Naive thymus-derived CD4-positive, alpha-beta T cell (primary cell): ENCODE measurements around the gene ASAP2. TPM values are rescaled to one million over a fixed set of nuclear protein-coding genes. Genes with fewer than 3 reads are reported as not detected.

Source experiments
- ATAC-seq: fragments of 150-1000 bp; cut with Tn5 transposase; 2 replicates; pipeline ENCODE4 v1.10.0; 2021; ENCODE audit warnings: mild to moderate bottlenecking, moderate library complexity
- CTCF ChIA-PET: fragments of 350-600 bp; sonication (Branson Sonifier 250); formaldehyde crosslinking; loops from one replicate; lab custom pipeline; 2021; ENCODE audit warnings: antibody characterized with exemption; lab: Charles Lee
- POLR2A ChIA-PET: fragments of 350-600 bp; sonication (Branson Sonifier 250); formaldehyde crosslinking; loops from one replicate; lab custom pipeline; 2021; ENCODE audit warnings: antibody characterized with exemption, inconsistent platforms; lab: Charles Lee
- DNase-seq, 9 donors: peaks; one replicate each; pipeline versions ENCODE4 v3.0.0 to v3.0.0-alpha.2; 2020 to 2022; ENCODE audit warnings: mixed read lengths in 1 of 9
- H3K27ac ChIP-seq: one replicate; pipeline ENCODE4 v1.7.0; 2013; ENCODE audit warnings: mild to moderate bottlenecking, low read depth, low read length, moderate library complexity
- H3K27me3 ChIP-seq, 2 donors: one replicate each; pipeline ENCODE4 v1.7.0; 2013; ENCODE audit warnings: low read length in 2 of 2, mild to moderate bottlenecking in 2 of 2, moderate library complexity in 2 of 2; ENCODE audit not compliant: control insufficient read depth in 2 of 2, insufficient read depth in 2 of 2
- H3K36me3 ChIP-seq, 3 experiments: 1 replicate in 2 of 3; 2 replicates in 1 of 3; pipeline ENCODE4 v1.7.0; 2013; ENCODE audit warnings: low read length in 3 of 3, mild to moderate bottlenecking in 3 of 3, moderate library complexity in 1 of 3; ENCODE audit not compliant: insufficient read depth in 3 of 3, control insufficient read depth in 2 of 3
- H3K4me1 ChIP-seq, 2 donors: one replicate each; pipeline ENCODE4 v1.7.0; 2013; ENCODE audit warnings: low read length in 2 of 2, mild to moderate bottlenecking in 2 of 2, moderate library complexity in 1 of 2; ENCODE audit not compliant: control insufficient read depth in 2 of 2, insufficient read depth in 2 of 2
- H3K4me3 ChIP-seq: 2 replicates; pipeline ENCODE4 v1.7.0; 2013; ENCODE audit warnings: mild to moderate bottlenecking, low read length
- H3K9me3 ChIP-seq, 3 experiments: 1 replicate in 2 of 3; 2 replicates in 1 of 3; pipeline ENCODE4 v1.7.0; 2013; ENCODE audit warnings: low read length in 3 of 3; ENCODE audit not compliant: control insufficient read depth in 2 of 3
- H3K27ac Mint-ChIP-seq, 9 donors: one replicate each; pipeline ENCODE4 v1.8.0; 2020 to 2022; ENCODE audit warnings: mixed read lengths in 9 of 9, mild to moderate bottlenecking in 8 of 9, moderate library complexity in 5 of 9, inconsistent platforms in 2 of 9
- H3K27me3 Mint-ChIP-seq, 5 donors: one replicate each; pipeline ENCODE4 v1.8.0; 2021 to 2022; ENCODE audit warnings: mixed read lengths in 5 of 5, mild to moderate bottlenecking in 1 of 5
- H3K36me3 Mint-ChIP-seq, 5 donors: one replicate each; pipeline ENCODE4 v1.8.0; 2020 to 2022; ENCODE audit warnings: mixed read lengths in 5 of 5, mild to moderate bottlenecking in 3 of 5, inconsistent platforms in 1 of 5
- H3K4me1 Mint-ChIP-seq, 7 donors: one replicate each; pipeline ENCODE4 v1.8.0; 2020 to 2022; ENCODE audit warnings: mixed read lengths in 7 of 7, mild to moderate bottlenecking in 3 of 7, inconsistent platforms in 1 of 7
- H3K4me3 Mint-ChIP-seq, 10 donors: one replicate each; pipeline ENCODE4 v1.8.0; 2020 to 2022; ENCODE audit warnings: mild to moderate bottlenecking in 10 of 10, mixed read lengths in 10 of 10, moderate library complexity in 6 of 10, inconsistent platforms in 2 of 10
- H3K9me3 Mint-ChIP-seq, 11 donors: one replicate each; pipeline ENCODE4 v1.8.0; 2020 to 2022; ENCODE audit warnings: mixed read lengths in 11 of 11, mild to moderate bottlenecking in 4 of 11, inconsistent platforms in 1 of 11, moderate library complexity in 1 of 11
- intact Hi-C, 2 donors: fragments of 100-400 bp; cut with micrococcal nuclease; formaldehyde crosslinking; loops; one replicate each; pipeline ENCODE4 v1.15.1; 2023
- polyA plus RNA-seq, 2 donors: library from polyadenylated mRNA; unstranded; fragments of 300-500 nt; fragmentation: Illumina TruSeq; gene quantifications; one replicate each; pipeline ENCODE4 v1.2.3, GENCODE V29; 2021
- total RNA-seq, 6 experiments: library from RNA in 5 of 6; stranded (reverse) in 5 of 6; gene quantifications; 1 replicate in 5 of 6; 2 replicates in 1 of 6; pipeline ENCODE4 v1.2.3 and lab custom pipeline; 2021 to 2026

Gene ASAP2
- total and polyA plus RNA-seq, 7 experiments from 2014 or later = 0.10 to 1.2 (median 0.45) TPM; not detected in 4

GRCh38 chr2:9302755-9303154 is 96.1 kb downstream of the ASAP2 start:
- no peaks in the 10 kb centered on the region for H3K36me3 Mint-ChIP-seq
- Histone ChIP-seq H3K4me1 (no peaks in the 10 kb centered on the region), H3K9me3 (no peaks in the 10 kb centered on the region), H3K27me3 (no peaks in the 10 kb centered on the region), H3K27ac (no peak overlapping the region), H3K4me3 (no peak overlapping the region), H3K36me3 (no peaks in the 10 kb centered on the region)
- no peak for DNase-seq
- ChIA-PET POLR2A (no interaction called here), CTCF (no interaction called here)
- no peak overlapping the region for H3K27ac Mint-ChIP-seq
- H3K4me1 Mint-ChIP-seq = no peaks in the 10 kb centered on the region
- no peak overlapping the region for H3K4me3 Mint-ChIP-seq
- no peak for ATAC-seq
- intact Hi-C loops = no loop called here
- H3K9me3 Mint-ChIP-seq = no peaks in the 10 kb centered on the region
- H3K27me3 Mint-ChIP-seq = peaks cover 0 to 4% (median 0%) of the 10 kb centered on the region in 5 donors

GRCh38 chr2:9303528-9304225 is 97.1 kb downstream of the ASAP2 start:
- no peak overlapping the region for H3K4me3 Mint-ChIP-seq
- H3K9me3 Mint-ChIP-seq = no peaks in the 10 kb centered on the region
- no peaks in the 10 kb centered on the region for H3K9me3 ChIP-seq

GRCh38 chr2:9306911-9307310 is 100.3 kb downstream of the ASAP2 start:
- intact Hi-C loops = no loop called here
- Histone ChIP-seq H3K27ac (no peak overlapping the region), H3K9me3 (no peaks in the 10 kb centered on the region), H3K36me3 (no peaks in the 10 kb centered on the region), H3K4me1 (no peaks in the 10 kb centered on the region), H3K27me3 (no peaks in the 10 kb centered on the region), H3K4me3 (no peak overlapping the region)
- Mint-ChIP-seq H3K4me1 (peaks cover 0 to 8% (median 4%) of the 10 kb centered on the region in 7 donors), H3K4me3 (no peak overlapping the region), H3K27ac (no peak overlapping the region), H3K9me3 (no peaks in the 10 kb centered on the region), H3K27me3 (no peaks in the 10 kb centered on the region), H3K36me3 (no peaks in the 10 kb centered on the region)
- ATAC-seq (no peak), DNase-seq (no peak)
- ChIA-PET POLR2A (no interaction called here), CTCF (no interaction called here)

More at GRCh38 chr2:9303528-9304225, 97.1 kb downstream of the ASAP2 start:
- Histone ChIP-seq H3K27ac (no peak overlapping the region), H3K27me3 (no peaks in the 10 kb centered on the region), H3K36me3 (no peaks in the 10 kb centered on the region), H3K4me1 (no peaks in the 10 kb centered on the region), H3K4me3 (no peak overlapping the region)
- ATAC-seq (no peak), DNase-seq (no peak)
- Mint-ChIP-seq H3K36me3 (no peaks in the 10 kb centered on the region), H3K27ac (no peak overlapping the region), H3K4me1 (no peaks in the 10 kb centered on the region), H3K27me3 (peaks cover 0 to under 1% (median 0%) of the 10 kb centered on the region in 5 donors)
- CTCF ChIA-PET = no interaction called here
- intact Hi-C loops = no loop called here
- POLR2A ChIA-PET = no interaction called here

GRCh38 chr2:9307535-9307934 is 100.9 kb downstream of the ASAP2 start:
- H3K36me3 Mint-ChIP-seq = no peaks in the 10 kb centered on the region
- H3K4me1 Mint-ChIP-seq = peaks cover 0 to 8% (median 4%) of the 10 kb centered on the region in 7 donors
- H3K27ac ChIP-seq = no peak overlapping the region
- H3K36me3 ChIP-seq = no peaks in the 10 kb centered on the region
- H3K4me1 ChIP-seq = no peaks in the 10 kb centered on the region
- no peak overlapping the region for H3K27ac Mint-ChIP-seq
- DNase-seq (no peak), ATAC-seq (no peak)
- H3K9me3 Mint-ChIP-seq = no peaks in the 10 kb centered on the region
- no peak overlapping the region for H3K4me3 ChIP-seq
- H3K27me3 Mint-ChIP-seq = no peaks in the 10 kb centered on the region
- H3K9me3 ChIP-seq = no peaks in the 10 kb centered on the region
- no peaks in the 10 kb centered on the region for H3K27me3 ChIP-seq
- CTCF ChIA-PET = no interaction called here
- H3K4me3 Mint-ChIP-seq = no peak overlapping the region
- intact Hi-C loops = no loop called here
- POLR2A ChIA-PET = no interaction called here

- Histone ChIP-seq H3K4me3 (no peak overlapping the region), H3K27ac (no peak overlapping the region), H3K27me3 (no peaks in the 10 kb centered on the region), H3K4me1 (no peaks in the 10 kb centered on the region), H3K36me3 (no peaks in the 10 kb centered on the region), H3K9me3 (no peaks in the 10 kb centered on the region)
- ATAC-seq = no peak
- Mint-ChIP-seq H3K36me3 (no peaks in the 10 kb centered on the region), H3K27ac (no peak overlapping the region), H3K9me3 (no peaks in the 10 kb centered on the region), H3K4me3 (no peak overlapping the region), H3K4me1 (peaks cover 0 to 8% (median 4%) of the 10 kb centered on the region in 7 donors), H3K27me3 (no peaks in the 10 kb centered on the region)
- intact Hi-C loops = no loop called here
- no peak for DNase-seq
- CTCF ChIA-PET = no interaction called here
- POLR2A ChIA-PET = no interaction called here
These were observed 101.8 kb downstream of the ASAP2 start for GRCh38 chr2:9308186-9308955.

- peaks cover 0 to 8% (median 4%) of the 10 kb centered on the region in 7 donors for H3K4me1 Mint-ChIP-seq
These were observed 102.5 kb downstream of the ASAP2 start for GRCh38 chr2:9309147-9309546.

More at GRCh38 chr2:9309147-9309546, 102.5 kb downstream of the ASAP2 start:
- ATAC-seq = no peak
- DNase-seq = no peak
- ChIA-PET CTCF (interaction anchor here (0.6 kb wide), 1 partner anchor 1671 kb away, joined by 3 read pairs; no protein-coding TSS in a partner anchor), POLR2A (interaction anchor here (0.8 kb wide), 1 partner anchor 18 kb away, joined by 3 read pairs; no protein-coding TSS in a partner anchor)
- H3K4me3 Mint-ChIP-seq = no peak overlapping the region
- no peaks in the 10 kb centered on the region for H3K36me3 ChIP-seq
- H3K27ac Mint-ChIP-seq = no peak overlapping the region
- H3K9me3 ChIP-seq = no peaks in the 10 kb centered on the region
- H3K9me3 Mint-ChIP-seq = no peaks in the 10 kb centered on the region
- H3K27me3 ChIP-seq = no peaks in the 10 kb centered on the region
- no peaks in the 10 kb centered on the region for H3K36me3 Mint-ChIP-seq
- H3K4me3 ChIP-seq = no peak overlapping the region
- no peaks in the 10 kb centered on the region for H3K4me1 ChIP-seq
- no peaks in the 10 kb centered on the region for H3K27me3 Mint-ChIP-seq
- no peak overlapping the region for H3K27ac ChIP-seq
- intact Hi-C loops = no loop called here
